GM23338 (cell line): ENCODE results near the gene PDLIM5.

ENCODE experiments used
- CREB1 ChIP-seq: fragments of 250-450 bp; sonication (Bioruptor Pico); IDR thresholded peaks from 2 replicates; pipeline ENCODE4 v1.5.0; 2020; ENCODE audit warnings: low read depth, mild to moderate bottlenecking, moderate library complexity
- CTCF ChIP-seq, 2 experiments: fragments of 200-600 bp in 1 of 2; sonication (generic) in 1 of 2; conservative IDR thresholded peaks; 2 replicates each; pipeline versions ENCODE4 v1.5.1 to v1.6.1; 2016 to 2017; ENCODE audit warnings: antibody characterized with exemption in 2 of 2, low read depth in 2 of 2, mild to moderate bottlenecking in 2 of 2, moderate library complexity in 1 of 2
- ETS1 ChIP-seq: IDR thresholded peaks from 2 replicates; pipeline ENCODE4 v1.6.1; 2016; ENCODE audit warnings: antibody characterized with exemption
- EZH2 ChIP-seq: fragments of 200-600 bp; sonication (generic); IDR thresholded peaks from one replicate; pipeline ENCODE4 v1.8.0; 2017; ENCODE audit warnings: antibody characterized with exemption, mild to moderate bottlenecking, low read depth; ENCODE audit not compliant: unreplicated experiment
- EZH2phosphoT487 ChIP-seq: fragments of 200-600 bp; sonication (generic); IDR thresholded peaks from one replicate; pipeline ENCODE4 v1.8.1; 2018; ENCODE audit warnings: antibody characterized with exemption; ENCODE audit not compliant: unreplicated experiment
- JUNB ChIP-seq: IDR thresholded peaks from one replicate; pipeline ENCODE4 v1.6.1; 2016; ENCODE audit warnings: antibody characterized with exemption; ENCODE audit not compliant: unreplicated experiment
- NANOG ChIP-seq: IDR thresholded peaks from 2 replicates; pipeline ENCODE4 v1.6.1; 2016; ENCODE audit warnings: antibody characterized with exemption, borderline replicate concordance
- POLR2AphosphoS5 ChIP-seq: IDR thresholded peaks from 2 replicates; pipeline ENCODE4 v1.6.1; 2016; ENCODE audit warnings: antibody characterized with exemption, low read depth
- ZNF331 ChIP-seq: fragments of 250-450 bp; sonication (Bioruptor Pico); IDR thresholded peaks from 2 replicates; pipeline ENCODE4 v1.5.0; 2020; ENCODE audit warnings: low read depth, mild to moderate bottlenecking, moderate library complexity
- TF ChIP-seq, protein P1 (sequence below): IDR thresholded peaks from one replicate; pipeline ENCODE4 v1.6.1; 2018; ENCODE audit warnings: antibody characterized with exemption; ENCODE audit not compliant: unreplicated experiment

- TF ChIP-seq CTCF (conservative IDR thresholded peaks at IDR 0.05; ENCODE audit: low read depth in 2 of 2) (no peak), NANOG (no peak), EZH2phosphoT487 (no peak), EZH2 (no peak), POLR2AphosphoS5 (no peak), CREB1 (CRISPR knock-in tag) (no peak), JUNB (no peak), ZNF331 (CRISPR knock-in tag) (no peak), ETS1 (no peak)
- TF ChIP-seq, protein P1, sequence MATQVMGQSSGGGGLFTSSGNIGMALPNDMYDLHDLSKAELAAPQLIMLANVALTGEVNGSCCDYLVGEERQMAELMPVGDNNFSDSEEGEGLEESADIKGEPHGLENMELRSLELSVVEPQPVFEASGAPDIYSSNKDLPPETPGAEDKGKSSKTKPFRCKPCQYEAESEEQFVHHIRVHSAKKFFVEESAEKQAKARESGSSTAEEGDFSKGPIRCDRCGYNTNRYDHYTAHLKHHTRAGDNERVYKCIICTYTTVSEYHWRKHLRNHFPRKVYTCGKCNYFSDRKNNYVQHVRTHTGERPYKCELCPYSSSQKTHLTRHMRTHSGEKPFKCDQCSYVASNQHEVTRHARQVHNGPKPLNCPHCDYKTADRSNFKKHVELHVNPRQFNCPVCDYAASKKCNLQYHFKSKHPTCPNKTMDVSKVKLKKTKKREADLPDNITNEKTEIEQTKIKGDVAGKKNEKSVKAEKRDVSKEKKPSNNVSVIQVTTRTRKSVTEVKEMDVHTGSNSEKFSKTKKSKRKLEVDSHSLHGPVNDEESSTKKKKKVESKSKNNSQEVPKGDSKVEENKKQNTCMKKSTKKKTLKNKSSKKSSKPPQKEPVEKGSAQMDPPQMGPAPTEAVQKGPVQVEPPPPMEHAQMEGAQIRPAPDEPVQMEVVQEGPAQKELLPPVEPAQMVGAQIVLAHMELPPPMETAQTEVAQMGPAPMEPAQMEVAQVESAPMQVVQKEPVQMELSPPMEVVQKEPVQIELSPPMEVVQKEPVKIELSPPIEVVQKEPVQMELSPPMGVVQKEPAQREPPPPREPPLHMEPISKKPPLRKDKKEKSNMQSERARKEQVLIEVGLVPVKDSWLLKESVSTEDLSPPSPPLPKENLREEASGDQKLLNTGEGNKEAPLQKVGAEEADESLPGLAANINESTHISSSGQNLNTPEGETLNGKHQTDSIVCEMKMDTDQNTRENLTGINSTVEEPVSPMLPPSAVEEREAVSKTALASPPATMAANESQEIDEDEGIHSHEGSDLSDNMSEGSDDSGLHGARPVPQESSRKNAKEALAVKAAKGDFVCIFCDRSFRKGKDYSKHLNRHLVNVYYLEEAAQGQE = no peak
Measured at GRCh38 chr4:94442251-94442650, 9.5 kb upstream of the PDLIM5 start.
